Activated T-helper 1 cell treated with anti-CD3 and anti-CD28 coated beads, Interleukin-2, amount 50 U/mL, for 16 hours (primary cell): Measurements from ENCODE around the gene PRKACA.

Experiments used
- DNase-seq, 2 donors: peaks; one replicate each; pipeline ENCODE4 v3.0.0-alpha.2; 2020; ENCODE audit warnings: low read depth in 1 of 2, low spot score in 1 of 2

The PRKACA gene

DNA sequence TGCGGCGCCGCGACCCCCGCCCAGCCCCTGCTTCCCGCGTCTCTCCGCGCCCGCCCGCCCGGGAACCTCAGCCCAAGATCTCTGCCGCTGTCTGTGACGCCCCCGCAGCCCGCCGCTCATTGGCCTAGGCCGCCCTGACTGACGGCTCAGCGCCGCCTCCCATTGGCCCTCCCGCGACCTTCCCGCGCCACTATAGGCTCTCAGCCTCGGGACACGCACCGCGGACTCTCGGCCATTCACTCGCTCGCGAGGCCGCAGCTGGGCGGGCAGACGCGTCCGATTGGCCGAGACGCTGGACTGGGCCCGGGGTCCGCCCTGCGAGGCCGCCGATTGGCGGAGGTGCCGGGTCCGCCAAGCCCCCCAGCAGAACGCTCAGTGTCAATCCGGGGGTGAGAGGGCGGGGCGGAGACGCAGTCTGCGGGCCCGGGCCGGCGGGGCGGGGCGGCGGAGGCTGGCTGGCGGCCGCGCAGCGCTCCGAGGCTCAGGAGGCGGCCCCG, at the start of gene PRKACA:
Gene PRKACA (minus strand): TSS at position 95 of the 497 bp plus-strand sequence. CDS start 215 bp downstream, outside the sequence.
- peak; percentile 95 to 99 for DNase-seq

DNA sequence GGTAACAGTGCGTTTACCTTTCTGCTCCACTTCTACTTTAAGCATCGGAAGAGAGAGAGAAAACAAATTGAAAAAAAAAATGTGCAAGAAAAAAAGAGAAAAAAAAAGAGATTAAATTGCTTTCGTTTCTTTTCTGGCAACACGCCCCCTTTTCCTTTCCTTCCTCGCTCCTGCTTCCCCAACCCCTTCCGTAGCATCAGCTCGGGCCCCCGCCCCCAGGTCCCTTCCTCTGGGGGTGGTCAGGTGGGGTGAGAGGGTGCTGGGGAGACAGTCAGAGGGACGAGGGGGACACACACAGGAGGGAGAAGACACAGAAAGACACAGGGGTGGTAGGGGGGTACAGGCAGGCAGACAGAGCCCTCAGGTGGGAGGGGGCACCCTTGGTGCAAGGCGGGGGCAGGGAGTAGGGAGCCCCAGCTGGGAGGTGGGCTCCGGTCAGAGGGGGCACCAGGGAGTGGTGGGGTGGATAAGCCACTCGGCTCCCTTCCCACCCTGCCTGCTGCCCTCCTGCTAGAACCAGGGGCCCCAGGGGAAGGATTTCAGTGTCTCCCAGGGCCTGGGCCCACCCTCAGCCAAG, 49.5 kb upstream of the PRKACA start:
- DNase-seq = no peak

DNA sequence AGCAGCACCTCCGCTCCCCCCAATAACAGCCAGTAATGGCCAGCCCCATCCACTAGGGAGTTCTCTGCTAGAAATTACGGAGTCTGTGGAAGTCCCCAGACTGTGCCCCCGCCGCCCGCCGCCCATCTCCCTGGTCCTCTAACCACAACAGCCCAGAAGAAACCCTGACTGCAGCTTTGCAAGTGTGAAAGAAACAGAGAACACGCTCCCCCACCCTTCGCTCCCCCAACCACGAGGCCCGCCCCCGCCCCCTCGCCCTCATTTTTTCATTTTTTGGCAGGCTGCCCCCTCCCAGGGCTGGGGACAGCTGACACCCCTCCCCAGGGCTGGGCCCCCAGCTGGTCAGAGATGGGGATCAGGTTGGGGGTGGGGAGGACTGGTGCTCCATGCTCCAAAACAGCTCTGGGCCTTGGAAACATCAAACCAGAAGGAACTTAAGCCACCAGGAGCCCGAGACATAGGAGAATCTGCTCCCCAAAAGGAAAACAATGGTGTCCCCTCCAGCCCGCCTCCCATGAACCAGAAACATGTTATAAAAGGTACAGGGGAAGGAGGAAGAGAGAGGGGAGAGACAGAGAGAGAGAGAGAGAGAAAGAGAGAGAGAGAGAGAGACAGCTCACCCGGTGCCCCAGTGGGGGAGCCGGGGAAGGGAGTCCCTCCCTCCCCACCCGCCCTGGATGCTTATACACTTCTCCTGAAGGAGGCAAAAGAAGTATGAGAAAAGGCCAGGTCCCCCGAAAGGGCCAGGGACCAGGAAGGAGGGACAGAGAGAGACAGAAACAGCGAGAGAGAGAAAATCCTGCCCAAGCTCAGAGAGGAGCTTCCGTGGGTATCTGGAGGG, 48.6 kb upstream of the PRKACA start:
- no peak for DNase-seq

DNA sequence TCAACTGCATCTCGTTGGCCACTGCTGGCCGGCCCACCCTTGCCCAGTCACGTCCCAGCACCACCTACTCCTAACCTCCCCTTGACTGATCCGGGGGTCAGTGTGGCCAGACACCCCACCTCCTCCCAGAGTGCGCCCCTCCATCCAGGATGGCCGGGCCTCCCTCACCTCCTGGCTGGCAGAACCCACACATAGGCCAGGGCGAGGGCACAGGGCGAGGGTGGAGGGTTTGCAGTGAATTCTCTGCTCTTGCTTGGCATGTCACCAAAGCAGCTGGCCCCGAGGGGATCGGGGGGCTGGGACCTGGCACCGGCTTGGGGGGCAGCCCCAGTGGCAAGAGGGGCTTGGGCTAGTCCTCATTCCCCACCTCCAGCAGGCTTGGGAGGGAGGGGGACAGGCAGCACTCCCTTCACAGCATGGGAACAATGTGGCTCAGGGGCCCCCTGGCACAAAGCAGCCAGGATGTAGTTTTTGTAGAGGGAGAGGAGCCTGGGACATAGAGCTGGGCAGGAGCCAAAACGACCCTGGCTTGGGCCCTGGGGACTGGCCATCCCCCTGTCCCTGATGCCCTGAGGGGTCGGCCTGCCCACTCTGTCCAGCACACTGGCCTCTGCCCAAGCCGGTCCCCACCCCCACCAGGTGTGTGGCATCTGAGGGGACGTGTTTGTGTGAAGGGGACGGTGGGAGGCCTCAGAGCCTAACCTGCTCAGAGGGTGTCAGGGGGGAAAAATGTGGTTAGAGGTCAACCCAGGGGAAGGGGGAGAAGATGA, 47.3 kb upstream of the PRKACA start:
- no peak for DNase-seq

DNA sequence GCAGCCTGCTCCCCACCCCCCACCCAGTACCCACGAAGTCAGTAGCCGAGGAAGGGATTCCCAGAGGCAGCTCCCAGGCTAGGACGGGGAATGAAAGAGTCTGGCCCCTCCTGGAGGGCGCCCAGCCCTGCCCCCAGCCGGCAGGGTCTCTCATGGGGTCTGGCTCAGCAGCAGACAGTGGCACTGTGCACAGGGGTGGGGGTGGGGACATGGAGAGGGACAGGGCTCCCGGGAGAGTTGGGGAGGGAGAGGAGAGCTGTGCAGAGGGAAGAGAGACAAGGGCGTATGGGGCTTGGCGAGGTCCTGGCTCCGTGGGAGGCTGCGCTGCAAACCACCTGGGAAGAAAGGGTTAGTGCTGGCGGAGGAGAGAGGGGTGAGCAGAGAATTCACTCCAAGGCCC, 46.5 kb upstream of the PRKACA start:
- no peak for DNase-seq

DNA sequence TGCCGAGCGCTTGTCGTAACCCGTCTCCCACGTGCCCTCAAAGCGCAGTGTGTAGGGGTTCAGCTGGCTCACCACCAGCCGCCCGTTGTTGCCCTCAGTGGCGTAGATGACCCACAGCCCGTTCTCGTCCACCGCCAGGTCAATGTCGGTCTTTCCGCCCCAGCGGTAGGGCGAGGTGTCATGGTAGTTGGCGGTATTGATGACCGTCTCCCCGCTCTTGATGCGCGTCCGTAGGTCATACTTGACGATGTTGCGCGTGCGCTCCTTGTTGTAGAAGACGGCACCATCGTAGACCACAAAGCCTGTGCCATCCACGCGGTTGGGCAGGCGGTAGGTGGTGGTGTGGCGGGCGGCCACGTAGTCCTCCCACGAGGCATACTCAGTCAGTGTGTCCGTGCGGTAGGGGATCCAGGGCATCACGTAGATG, 45.3 kb upstream of the PRKACA start:
- DNase-seq = no peak

DNA sequence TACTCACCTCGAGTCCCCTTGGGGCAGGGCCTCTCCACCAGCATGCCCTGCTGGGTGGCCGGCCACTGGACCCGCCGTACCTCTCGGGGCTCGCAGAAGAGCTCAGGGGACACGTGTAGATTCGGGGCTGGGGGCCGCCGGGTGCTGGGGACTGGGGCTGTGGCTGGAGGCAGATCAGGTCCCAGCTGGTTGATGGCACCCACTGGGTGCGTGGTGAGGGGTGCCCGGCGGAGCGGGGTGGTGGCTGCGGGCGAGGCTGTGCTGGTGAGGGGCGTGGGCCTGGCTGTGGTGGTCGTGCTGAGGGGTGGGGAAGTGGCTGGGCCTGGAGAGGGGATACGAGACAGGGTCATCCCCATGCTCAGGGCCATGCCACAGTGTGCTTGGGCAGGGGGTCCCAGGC, 43.7 kb upstream of the PRKACA start:
- no peak for DNase-seq

DNA sequence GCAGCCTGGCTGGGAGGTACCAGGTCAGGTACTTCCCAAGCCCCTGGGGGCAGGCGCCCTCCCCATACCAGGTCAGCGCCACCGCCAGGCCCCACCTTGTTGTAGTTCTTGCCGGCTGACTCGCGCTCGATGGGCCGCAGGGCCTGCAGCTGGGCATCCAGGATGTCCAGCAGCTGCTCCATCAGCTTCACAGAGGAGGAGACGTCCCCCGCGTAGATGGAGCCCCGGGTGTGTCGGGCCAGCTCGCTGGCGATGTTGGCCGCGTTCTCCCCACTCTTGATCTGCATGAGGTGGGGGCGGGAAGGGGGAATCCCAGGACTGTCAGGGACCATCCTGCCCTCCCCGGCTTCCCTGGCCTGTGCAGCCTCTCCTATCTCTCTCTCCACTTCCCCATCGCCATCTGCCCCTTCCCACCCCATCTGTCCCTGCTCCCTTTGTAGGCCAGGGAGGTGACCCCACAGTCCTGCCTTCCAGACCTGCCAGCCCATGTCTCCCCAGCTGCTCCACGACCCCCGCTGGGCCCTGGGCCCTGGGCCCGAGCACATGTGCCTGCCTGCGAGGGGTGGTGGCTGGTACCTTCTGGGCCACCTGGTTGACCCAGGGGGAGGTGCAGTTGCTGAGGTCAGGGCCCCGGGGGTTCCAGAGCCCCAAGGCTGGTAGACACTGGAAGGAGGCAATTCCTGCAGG, 42.6 kb upstream of the PRKACA start:
- DNase-seq = no peak

DNA sequence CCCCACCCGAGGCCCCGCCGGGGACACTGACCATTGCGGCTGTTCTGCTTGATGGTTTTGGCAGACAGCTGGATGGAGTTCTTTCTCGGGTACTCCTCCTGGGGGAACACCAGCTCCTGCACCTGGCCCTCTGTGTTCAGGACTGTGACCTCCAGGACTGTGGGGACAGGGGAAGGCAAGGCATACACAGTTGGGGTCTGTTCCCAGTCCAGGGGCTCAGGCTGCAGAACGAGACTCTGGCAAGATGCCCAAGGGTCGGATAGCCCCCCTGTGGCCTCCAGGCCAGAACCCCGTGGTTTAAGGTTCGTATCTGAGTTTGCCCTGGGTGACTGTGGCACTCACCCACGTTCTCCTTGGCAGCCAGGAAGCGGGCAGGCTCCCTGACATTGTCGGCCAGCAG, 41.5 kb upstream of the PRKACA start:
- DNase-seq = no peak

DNA sequence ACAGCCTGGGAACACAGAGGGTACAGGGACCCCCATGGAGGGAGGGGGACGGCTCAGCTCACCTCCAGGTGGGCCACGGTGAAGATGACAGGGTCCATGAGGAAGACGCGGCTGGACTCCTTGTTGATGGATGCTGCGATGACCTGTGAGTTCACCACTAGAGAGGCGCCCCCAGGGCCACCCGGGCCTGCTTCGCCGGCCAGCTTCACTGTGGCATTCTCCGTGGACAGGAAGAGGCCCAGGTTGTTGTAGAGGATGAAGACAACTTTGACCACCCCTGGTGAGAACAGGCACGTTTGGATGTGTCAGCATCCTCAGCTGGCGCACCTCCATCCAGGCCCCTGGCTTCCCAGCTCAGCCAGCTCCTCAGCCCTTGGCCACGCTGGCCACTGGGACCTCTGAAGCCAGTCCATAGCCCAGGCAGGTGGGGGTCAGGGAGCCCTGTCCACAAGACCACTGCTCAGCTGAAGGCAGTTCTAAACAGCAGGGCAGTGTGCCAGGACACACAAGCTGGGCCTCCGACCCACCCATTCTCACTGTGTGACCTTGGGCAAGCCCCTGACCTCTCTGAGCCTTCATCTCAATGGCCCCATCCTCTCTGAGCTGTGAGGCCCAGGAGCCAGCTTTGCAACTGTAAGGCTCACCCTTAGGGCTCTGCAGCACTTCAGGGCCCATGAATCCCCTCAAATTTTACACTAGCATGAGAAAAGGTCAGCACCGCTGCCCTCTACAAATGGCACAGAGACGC, 40.9 kb upstream of the PRKACA start:
- DNase-seq = no peak

DNA sequence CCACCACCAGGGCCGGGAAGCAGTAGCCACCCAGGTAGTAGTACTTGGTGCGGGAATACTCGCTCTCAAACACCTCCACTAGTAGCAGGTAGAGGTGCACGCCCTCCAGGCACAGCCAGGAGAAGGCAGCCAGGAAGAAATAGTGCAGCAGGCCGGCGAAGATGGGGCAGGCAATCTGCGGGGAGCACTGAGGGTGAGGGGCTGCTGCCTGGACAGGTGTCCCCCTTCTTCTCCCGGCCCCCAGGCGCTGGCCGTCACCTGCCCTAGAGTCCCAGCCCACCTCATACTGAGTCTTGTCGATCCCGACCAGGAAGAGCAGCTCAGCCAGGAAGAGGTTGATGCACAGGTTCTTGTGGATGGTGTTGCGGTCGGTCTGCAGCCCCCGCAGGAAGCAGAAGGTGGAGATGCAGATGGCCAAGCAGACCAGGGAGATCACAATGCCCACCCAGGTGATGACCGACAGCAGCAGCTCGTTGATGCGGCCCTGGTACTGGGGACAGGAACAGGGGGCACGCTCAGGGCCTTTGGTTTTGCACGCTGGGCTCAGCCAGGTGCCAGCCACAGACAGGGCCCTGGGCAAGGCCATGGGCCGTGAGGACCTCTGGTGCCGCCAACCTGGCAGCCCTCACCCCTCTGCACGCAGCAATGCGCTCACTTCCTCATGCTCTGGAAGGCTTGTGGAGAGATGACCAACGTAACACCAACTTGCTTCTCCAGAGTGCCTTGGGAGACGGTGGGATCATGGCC, 39.6 kb upstream of the PRKACA start:
- DNase-seq = no peak

DNA sequence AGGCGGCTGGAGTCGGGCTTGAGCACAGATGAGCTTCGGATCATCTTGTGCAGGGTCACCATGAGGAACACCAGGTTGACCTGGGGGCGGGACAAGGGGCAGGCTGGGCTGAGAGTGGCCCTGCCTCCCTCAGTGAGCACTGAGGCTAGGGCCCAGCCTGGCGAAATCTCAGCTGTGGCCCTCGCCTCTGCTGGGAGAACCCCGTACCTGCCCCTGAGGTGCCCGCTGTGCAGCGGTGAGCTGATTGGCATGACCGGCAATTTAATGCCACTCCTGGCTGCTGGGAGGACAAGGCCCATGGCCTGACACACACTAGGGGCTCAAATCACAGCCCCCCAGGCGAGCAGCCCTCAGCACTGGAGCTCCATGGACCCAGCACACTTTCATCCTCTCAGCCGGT, 38.6 kb upstream of the PRKACA start:
- no peak for DNase-seq

DNA sequence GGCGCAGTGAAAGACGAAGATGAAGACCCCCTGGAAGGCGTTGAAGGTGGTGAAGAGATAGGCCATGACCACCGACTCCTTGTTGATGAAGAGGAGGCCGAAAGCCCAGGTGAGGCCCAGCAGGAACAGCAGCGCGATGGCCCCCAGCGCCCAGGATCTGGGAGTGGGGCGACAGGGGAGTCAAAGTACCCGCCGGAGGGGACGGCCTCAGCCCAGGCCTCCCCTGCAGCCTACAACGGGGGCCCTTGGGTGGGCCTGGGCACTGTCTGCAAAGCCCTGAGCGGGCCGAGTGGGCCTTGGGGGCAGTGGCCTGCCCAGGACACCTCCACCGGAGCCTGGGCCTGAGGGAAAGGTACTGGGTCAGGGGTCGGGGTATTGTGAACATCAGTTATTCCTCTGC, 37.8 kb upstream of the PRKACA start:
- no peak for DNase-seq

DNA sequence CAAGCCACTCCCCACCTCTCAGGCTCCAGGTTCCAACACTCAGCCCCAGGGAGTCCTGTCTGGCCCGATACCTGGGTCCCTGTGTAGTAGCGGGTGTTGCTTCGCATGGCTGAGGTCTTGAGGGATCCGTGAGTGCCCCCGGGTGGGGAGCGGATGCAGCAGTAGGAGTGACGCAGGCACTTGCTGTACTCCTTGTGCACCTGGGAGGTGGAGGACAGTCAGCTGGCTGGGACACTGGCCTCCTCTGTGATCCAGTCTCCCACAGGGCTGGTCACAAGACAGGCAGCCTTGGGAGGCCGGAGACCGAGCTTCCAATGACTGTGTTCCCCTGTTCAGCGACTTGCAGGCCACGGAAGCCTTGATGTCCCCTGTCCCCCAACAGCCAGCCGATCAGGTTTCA, 35.2 kb upstream of the PRKACA start:
- DNase-seq = no peak

DNA sequence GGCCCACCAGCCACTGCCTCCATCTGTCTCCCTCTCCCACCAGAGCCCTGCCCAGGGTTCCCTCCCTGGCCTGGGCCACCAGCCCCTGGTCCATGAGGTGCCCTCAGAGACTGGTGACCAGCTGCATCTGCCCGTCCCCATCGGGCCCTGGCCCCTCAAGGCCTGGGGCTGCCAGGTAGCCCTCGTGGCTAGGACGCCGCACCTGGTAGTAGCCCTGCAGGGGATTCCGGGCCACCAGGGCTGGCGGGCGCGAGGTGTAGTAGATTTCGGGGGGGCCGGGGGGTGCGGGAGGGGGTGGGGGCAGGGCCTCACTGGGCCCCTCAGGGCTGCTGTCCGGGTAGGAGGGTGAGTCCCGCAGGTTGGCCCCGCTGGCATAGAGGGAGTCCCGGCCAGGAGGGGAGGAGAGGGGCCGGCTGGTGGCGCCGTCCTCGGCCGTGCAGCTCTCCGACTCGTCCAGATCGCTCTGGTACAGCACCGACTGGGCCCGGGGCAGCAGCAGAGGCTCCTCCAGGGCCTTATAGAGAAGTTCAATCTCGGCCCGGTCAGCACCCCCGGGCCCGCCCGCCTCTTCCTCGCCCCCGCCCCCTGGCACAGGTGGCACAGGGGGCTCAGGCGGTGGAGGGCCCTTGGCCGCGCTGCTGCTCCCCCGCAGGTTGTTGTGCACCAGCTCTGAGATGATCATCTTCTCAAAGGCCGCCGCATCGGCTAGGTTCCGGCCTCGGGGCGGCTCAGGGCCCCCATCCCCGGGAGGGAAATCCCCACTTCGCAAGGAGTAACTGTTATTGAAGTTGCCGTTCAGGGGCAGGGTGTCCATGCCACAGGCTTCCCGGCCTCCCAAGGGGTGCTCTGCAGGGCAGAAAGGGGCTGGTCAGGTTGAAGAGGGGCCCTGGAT, 33.5 kb upstream of the PRKACA start:
- DNase-seq = no peak

DNA sequence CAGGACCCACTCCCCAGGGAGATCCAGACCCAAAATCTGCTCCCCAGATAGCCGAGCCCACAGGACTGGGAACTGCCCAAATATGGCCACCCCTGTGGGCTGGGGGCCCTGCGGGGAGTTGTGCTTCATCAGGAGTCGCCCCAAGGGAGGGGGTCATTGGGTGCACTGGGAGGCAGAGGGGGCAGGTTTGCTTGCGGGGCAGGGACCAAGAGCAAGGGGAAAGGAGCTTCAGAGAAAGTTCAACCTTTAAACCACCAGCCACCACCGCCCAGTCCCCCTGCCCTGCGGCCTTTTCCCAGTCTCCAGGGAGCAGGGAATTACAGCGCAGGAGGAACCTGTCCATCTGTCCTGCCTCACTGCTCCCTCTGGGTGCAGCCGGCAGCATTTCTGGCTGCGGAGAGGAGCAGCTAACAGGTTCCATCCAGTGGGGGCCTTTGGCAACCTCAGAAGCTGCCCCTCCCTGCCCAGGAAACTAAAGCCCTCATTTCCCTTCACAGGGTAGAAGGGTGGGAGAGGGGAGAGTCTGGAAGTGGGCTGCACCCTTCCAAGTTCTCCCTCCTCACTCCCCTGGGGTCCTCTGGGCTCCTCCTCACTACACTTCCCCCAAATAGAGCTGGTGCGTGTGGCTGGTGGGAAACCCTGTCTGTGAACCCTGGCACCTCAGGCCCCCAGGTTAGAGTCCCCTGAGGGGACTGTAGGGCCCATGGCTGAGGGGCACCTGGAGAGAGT, 32.6 kb upstream of the PRKACA start:
- DNase-seq = no peak

DNA sequence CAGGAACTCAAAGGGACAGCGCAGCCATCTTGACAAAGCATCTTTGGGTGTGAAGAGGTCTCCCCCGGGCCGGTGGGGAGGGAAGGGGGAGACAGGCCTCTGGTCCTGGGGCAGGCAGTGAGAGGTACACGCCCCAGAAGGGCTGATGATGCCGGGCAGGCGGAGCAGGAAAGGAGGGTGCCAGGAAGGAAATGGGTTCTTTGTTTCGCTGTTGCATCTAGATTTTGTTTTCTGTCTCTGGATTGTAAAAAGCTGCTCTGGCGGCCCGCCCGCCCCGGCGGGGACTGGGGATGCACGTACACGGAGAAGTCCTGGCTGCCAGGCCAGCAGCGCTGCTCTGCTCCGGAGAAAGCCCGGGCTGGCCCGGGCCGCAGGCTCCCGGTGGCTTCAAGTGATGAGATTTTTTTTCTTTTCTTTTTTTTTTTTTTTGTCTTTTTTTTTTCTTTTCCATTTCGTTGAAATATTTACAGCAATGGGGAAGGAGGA, 32.0 kb upstream of the PRKACA start:
- peak; percentile 24 for DNase-seq
